IPS DF 4.7 (cell line): ENCODE data around the gene ACER3.
"Not testable (repeated sequence)": the region's sequence is repeated elsewhere in the genome, so short reads cannot be mapped to it uniquely, and the experiment has no call there.

Source experiments
- DNase-seq: peaks from one replicate; pipeline ENCODE4 v3.0.0-alpha.2; 2013; ENCODE audit warnings: low spot score; ENCODE audit errors: extremely low read depth

Gene ACER3

DNA sequence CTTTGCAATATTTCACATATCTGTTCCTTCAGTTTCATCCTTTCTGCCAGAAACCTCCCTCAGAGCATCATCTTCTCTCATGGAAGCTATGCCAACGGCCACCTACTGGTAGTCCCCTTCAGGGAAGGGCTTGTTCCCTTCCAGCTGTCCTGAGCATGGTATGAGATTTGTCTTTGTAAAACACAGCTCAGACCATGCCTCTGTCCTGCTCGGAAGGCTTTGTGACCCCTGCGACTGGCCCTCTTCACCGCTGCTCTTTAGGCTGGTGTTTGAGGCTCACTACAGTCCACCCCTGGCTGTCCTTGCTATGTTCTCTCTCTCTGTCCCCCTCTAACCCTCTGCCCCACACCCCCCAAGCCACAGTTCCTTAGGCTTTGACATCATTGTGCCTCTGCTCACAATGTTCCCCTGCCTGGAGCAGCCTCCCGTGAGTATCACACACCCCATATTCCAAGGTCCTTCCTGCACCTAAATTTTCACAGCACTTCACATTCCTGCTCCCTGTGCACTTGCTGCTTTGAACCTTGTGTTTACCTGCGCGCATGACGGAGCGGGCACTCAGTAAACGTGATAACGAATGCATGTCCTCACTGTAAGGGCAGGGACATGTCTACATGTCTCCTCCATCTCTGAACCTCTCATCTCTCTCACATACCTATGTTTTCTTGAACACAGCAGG is 24.0 kb upstream of the ACER3 start:
- no peak for DNase-seq

DNA sequence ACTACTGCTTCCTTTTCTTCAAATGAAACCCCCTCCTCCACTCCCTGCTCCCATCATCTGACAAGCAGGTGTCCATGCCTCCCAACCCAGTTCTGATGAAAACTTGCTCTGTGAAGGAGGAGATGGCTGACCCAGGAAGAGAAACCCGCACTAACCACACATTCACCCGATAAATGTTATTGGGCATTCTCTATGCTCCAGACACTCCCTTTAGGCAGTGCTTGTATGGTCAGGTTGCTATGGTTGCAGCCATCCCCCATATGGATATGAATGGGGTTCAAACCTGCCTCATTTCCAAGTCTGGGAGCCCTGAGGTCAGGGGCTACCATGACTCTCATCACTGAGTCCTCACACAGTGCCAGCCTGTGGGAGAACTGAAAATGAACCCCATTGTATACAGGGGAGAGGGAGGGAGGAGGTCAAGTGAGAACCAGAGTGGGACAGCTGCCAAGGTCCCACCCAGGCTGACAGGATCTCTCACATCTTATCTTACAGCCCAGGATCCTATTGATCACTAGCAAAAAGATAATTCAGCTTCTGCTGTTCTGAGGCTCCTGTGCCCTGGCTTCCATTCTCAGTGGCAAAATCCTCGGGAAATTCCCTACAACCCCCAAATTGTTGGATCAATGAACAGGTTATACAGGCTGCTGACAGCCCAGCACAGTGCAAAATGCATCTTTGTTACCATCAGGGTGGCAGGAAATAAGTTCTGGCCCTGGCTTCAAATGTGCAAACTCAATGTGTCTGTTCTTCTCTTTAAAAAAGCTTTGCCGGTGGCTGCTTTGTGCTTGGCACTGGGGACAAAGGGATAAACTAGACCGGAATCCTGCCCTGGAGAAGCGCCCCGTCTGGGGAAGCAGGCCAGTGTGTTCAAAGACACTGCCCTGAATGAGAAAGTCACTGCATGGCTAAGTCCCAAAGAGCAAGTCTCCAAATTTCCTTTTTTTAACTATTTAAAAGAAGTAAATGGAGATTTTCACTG is 22.7 kb upstream of the ACER3 start:
- DNase-seq, result no peak

DNA sequence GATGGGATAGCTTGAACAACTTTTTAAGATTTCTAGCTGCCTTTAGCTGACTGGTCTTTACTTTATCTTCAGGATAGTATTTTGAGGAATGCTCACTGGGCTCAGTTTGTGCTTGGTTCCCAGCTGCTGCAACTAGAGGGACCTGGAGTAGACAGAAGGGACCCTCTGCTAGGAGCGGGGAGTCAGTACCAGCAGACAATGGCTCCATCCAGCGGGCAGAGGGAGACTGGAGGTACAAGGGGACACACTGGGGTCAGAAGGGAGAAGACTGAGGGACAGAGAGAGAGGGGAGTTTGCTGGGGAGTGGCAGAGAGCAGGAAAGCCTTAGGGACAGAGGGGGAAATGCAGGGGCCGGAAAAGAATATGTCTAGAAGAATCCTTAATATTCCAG is 22.0 kb upstream of the ACER3 start:
- DNase-seq, result no peak

DNA sequence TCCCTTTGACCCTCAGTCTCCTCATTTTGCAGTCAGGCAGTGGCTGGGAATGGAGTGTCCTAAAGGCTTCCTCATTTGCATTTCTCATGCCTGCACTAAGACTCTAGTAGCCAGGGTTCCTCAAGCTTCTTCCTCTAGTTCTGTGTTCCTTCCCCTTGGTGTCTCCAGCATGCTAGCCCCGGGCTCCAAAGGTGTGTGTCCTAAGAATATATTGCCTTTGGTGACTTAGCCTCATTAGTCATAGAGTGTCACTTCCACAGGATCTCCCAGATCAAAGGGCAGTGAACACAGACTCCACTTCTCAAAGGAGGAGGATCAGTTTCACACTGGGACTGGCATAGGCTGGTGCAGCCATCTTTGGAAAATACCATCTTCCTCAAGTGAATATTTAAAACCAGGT is 21.4 kb upstream of the ACER3 start:
- no peak for DNase-seq

DNA sequence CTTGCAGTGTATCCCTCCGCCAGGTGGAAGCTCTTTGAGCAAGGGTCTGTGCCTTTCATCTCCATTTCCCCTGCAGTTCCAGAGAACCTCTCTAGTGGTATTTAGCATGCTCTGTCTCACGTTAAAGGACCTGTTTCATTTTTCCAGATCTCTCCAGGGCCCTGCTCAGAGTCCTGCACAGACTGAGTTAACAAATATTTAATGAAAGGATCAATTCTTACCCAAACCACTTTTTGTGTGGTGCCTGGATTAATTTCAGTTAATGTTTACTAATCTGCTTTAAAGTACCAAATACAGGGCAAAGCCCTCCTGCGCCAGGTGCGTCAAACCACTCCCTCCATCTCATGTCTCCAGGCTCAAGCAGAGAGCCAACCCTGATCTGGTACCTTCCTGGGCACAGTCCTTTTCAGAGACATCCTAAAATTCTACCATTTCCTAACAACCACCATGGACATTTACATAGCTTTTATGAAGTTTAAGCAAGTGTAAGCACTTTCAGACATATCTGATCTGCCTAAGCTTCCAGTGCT is 18.7 kb upstream of the ACER3 start:
- DNase-seq, result no peak

DNA sequence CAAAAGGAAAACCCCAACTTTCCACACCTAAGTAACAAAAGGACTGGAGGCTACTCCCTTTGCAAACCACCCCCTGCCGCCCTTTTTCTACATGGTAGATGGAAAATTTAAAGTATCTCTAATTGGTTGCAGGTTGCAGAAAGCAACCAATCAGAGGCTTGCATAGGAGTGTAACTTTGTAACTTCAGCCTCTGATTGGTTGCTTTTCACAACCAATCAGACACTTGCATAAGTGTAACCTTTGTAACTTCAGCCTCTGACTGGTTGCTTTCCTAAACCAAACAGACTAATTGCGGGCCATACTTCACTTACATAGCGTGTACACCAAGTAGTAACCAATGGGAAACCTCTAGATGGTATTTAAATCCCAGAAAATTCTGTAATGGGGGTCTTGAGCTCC is 16.8 kb upstream of the ACER3 start:
- DNase-seq, result no peak

DNA sequence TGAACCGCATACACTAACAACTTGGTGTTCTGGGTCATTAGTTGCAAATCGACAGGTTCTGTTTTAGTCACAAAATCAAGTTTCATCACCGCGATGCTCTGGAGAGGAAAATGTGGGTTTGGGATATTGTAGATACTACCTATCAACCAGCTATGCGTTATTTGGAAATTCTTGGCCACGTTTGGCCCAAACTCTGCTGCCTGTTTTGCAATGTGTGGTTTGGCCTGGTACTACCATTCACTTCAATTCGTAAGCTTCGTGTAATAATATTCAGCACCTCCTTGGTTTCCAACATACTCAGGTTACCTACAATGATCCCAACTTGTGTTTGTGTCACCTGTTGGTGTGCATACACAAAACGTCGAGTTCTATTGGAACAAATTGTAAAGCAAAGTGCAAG is 16.2 kb upstream of the ACER3 start:
- DNase-seq, result no peak

DNA sequence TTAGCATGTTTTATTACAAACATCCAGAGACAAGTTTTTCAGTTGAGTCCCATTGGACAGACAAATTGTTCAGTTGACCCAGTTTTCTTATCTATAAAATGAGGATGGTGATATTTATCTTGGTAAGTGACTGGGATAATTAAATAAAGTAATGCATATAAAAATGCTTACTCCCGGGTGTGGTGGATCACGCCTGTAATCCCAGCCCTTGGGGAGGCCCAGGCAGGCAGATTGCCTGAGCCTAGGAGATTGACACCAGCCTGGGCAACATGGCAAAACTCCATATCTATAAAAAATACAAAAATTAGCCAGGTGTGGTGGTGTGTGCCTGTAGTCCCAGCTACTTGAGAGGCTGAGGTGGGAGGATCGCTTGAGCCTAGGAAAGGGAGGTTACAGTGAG is 15.6 kb upstream of the ACER3 start:
- DNase-seq, result no peak

DNA sequence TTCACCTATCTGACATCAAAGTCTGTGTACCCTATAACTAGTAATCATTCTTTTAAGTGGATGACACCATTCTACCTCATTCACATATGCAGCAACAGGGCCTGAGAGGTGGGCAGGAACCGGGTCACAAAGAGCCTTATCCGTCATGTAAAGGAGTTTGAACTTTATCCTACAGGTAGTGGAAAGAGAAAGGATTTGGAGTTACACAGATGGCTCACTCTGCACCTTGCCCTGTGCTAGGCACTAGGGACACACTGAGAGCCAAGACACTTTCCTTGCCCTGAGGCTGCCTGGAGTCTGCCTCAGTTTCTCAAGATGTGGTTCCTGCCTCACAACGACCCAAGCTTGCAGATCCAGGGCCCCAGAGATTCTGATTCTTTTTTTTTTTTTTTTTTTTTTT is 14.3 kb upstream of the ACER3 start:
- DNase-seq, result no peak

DNA sequence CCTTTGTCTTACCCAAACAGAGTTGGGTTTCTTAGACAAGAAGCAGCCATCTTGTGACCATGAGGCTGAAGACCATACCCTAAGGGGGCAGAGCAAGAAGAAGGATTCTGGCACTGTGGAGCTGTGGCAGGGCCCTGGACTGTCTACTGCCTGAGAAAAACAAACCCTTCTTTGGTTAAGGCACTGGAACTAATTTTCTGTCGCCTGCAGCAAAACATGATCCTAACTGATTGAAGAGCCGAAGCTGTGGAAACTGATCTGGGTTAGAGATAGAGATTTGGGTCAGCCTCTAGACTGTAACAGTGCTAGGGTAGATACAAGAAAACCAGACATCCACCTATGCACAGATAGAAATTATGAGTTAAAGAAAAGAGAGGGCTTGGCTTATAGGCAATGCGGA is 11.3 kb upstream of the ACER3 start:
- no peak for DNase-seq

DNA sequence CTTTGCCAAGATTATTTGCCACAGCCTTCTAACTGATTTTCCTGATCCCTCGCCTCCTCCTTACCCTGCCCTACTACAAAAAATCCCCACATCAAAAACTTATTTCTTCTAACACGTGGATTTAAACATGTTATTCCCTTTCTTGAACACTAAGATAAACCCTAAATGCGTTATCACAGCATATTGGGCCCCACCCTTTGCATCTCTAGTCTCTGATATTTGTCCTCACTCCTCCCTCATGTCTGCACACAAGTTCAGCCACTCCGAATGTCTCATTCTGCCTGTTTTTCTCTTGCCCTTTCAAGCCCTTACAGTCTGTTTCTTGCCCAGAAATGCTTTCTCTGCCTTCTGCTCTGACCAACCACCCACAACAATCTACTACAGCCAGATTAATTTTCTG is 10.6 kb upstream of the ACER3 start:
- no peak for DNase-seq

DNA sequence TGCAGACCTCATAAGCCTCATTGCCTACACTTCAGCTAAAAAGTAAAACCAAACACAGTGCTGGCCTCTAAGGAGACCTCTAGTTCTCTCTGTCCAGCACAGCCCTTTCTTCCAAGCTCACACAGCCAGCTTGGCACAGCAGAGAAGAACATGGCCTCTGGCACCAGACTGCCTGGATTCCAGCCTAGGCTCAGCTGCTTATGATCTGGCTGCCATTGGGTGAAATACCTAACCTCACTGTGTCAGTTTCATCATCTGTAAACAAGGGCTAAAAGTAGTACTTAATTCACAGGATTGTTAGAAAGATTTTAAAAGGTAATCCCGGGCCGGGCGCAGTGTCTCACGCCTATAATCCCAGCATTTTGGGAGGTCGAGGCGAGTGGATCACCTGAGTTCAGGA is 9.9 kb upstream of the ACER3 start:
- no peak for DNase-seq

DNA sequence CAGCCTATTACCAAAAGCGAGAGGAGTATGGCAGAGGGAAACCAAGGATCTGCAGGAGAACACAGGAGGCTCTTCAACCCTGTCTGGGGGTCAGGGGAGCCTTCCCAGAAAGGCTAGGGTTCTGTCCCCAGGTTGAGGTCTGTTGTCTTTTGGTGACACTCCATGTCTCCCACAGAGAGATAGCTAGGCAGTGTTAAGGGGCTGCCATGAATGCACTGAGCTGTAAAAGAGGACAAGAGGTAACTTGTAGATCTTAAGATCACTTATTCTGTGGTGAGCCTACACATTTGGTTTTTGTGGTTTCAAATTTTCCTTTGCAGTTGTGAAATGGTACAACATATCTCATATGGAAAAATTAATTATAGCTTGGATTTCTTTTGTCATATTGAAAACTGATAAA is 6.0 kb upstream of the ACER3 start:
- no peak for DNase-seq

DNA sequence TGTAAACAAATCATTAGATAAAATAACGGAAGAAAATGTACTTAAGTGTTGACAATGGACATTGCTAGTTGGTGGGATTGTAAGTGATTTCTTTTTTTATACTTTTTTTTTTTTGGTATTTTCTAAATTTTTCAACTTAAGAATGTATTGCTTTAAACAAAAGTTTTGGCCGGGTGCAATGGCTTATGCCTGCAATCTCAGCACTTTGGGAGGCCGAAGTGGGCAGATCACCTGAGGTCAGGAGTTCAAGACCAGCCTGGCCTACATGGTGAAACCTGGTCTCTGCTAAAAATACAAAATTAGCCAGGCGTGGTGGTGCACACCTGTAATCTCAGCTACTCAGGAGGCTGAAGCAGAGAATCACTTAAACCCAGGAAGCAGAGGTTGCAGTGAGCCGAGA is 5.0 kb upstream of the ACER3 start:
- not testable (repeated sequence) for DNase-seq

DNA sequence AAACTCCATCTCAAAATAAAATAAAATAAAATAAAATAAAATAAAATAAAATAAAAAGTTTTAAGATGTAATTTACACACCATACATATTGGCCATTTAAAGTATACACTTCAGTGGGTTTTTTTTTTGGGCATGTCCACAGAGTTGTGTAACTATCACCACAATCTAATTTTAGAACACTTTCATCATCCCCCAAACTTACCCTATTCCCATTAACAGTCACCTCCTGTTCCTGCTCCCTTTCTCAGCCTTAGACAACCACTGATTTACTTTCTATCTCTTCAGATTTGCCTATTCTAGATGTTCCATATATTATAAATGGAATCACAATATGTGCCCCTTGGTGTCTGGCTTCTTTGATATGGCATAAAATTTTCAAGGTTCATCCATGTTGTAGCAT is 4.6 kb upstream of the ACER3 start:
- no peak for DNase-seq

DNA sequence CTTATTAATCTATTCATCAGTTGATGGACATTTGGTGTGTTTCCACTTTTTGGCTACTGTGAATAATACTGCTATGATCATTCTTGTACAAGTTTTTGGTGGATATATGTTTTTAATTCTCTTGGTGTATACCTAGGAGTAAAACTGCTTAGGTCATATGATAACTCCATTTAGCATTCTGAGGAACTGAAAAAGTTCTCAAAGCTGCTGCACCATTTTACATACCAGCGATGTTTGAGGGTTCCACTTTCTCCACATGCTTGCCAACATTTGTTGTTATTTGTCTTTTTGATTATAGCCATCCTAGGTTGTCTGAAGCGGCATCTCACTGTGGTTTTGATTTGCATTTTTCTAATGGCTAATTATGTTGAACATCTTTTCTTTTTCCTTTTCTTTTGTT is 4.1 kb upstream of the ACER3 start:
- no peak for DNase-seq

DNA sequence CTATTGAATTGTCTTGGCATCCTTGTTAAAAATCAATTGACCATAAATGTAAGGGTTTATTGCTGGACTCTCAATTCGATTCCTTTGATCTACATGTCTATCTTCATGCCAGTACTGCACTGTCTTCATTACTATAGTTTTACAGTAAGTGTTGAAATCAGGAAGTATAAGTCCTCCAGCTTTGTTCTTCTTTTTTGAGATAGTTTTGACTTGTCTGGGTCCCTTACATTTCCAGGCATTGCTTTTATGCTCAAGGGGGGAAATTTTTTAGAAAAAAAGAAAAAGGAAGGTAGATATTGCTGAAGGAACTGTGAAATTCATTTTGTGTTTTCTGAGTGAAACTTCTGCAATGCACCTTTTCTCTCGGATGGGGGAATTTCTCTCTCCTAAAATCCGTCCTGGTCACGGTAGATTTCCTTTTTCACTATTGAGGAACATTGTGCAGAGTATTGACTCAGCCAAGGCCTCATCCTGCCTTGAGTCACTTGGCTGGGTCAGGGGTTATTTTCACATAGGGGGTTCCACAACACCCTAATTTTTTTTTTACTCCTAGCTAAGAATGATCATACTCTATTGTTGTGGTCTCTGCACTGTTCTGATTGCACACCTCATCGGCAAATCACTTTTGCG is 2.8 kb upstream of the ACER3 start:
- no peak for DNase-seq

DNA sequence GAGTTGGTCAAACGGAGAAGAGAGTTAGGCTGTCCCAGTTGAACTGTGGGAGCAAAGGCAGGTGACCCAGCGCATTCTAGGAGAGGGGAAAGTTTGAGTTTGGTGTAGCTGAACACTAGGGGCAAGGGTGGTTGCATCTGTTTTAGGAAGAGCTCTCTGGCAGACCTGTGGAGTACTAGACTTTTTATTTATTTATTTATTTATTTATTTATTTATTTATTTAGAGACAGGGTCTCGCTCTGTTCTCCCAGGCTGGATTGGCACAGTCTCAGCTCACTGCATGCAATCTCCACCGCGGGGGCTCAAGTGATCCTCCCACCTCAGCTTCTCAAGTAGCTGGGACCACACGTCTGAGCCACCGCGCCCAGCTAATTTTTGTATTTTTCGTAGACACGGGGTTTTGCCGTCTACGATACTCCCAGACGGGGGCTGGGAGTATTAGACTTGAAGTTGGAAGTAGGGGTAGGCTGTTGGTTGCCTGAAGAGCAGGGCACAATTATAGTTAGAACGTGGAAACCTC is 950 bp upstream of the ACER3 start:
- no peak for DNase-seq

DNA sequence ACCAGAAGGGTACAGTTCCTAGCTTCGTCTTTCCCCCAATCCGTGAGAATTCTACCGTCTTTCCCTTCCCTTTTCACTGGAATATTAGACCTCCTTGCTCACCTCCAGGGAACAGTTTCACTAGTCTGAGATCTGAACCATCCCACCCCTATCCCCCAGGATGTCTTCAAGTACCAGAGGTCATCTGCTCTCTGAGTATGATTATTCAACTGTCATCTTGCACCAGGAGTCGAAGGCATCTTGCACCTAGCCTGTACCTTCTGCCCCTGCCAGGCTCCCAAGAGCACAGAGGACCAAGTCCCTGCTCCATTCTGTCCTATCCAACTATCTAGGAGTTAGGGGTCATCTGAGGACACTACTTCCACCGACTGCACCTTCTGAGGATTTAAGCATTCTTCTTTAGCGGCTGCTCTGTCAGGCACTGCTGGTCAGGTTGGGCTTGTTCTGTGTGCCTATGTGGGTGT is 804 bp downstream of the ACER3 start:
- DNase-seq, result no peak

DNA sequence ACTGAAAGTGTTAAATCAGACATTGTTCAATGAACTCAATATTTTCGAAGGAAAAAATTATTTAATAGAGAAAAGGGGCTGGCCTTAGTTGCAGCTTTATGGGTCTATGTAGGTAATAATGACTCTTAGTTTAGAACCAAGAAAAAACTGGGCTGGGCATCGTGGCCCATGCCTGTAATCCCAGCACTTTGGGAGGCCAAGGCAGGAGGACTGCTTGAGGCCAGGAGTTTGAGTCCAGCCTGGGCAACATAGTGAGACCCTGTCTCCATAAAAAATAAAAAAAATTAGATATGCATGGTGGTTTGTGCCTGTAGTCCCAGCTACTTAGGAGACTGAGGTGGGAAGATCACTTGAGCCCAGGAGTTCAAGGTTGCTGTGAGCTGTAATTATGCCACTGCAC is 2.1 kb downstream of the ACER3 start:
- DNase-seq, result not testable (repeated sequence)

DNA sequence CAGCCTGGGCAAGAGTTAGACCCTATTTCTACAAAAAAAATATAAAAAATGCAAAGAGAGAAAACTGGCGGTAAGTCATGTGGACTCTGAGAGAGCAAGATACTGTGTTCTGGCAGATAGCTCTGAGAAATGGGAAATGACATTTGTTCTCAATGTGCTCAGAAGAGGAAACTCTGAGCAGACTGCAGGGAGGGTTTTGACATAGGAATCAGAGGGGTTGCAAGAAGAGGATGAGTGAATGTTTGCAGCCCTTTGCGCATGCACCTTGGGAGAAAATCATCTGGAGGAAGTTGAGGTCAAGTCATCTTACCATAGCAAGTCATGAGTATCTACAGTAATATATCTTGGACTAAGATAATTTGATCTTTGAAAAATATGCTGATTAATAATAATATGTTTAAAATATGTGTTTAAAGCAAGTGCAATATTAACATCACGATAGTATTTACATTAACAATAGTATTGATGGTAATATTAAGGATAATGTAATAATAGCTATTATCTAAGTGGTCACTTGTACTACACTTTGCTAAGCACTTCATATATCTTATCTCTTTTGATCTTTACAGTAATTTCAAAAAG is 2.6 kb downstream of the ACER3 start:
- DNase-seq, result no peak
